HG02623 (cell line): ENCODE results near the gene MRPL18.
"Not testable (repeated sequence)": the region's sequence is repeated elsewhere in the genome, so short reads cannot be mapped to it uniquely, and the experiment has no call there.

Experiments used
- ATAC-seq: cut with Tn5 transposase; IDR thresholded peaks from one replicate; pipeline ENCODE4 v1.9.1; 2021; ENCODE audit warnings: moderate library complexity; ENCODE audit not compliant: unreplicated experiment

Gene MRPL18

DNA sequence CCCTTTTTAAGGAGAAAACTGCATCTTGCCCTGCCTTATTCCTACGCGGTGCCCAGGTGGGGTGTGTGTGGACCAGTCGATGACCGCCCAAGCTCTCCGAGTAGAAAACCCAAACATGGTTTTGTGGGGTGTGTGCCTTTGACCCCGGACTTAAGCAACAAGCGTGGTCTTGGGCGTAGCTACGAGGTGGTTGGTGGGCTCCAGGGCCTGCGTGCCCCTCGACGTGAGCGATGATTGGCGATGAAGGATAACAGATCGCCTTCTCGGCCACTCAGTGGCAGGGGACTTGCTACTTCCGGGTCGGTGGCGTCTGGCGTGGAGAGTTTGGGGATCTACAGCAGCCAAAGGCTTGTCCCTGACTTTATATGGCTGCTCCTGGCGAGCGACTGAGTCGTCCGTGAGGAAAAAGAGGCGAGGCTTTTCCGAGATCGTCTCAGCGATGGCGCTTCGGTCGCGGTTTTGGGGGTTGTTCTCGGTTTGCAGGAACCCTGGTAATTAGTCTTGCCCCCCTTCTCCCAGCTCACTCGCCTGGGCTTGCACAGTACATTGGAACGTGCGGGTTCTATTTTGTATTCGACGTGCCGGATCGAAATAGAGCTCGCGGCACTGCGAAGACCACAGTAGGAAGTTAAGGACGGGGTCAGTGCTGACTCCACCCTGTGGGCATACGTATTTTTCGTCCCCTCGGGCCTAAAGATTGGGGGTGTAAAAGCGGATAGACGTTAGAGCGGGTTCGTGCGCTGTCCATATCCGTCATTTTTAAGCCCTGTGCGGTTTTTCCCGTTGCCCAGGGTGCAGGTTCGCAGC, at the start of gene MRPL18:
MRPL18 (plus strand) TSS at position 319 of the 807 bp plus-strand sequence; CDS start at position 440, 121 bp downstream.
- peak; percentile 82 for ATAC-seq

DNA sequence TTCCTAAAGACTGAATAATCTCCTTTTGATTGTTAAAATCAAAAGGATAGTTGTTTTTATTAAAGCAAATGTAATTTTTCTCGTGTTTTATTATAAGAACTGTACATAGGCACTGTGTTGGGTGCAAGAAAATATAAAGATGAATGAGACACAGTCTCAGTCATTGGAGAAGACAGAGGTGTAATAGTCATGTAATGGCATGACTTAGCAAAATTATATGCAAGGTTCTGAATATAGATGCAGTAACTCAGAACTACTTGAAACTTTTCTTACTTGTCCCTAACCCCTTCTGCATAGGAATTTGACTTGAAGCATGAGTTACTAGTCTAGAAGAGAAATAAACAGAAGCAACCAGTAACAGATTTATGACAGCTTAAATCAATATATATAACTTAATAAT, 48.1 kb upstream of the MRPL18 start:
- ATAC-seq = no peak

GRCh38 chr6:159745081-159745480, 45.2 kb upstream of the MRPL18 start:
- no peak for ATAC-seq

- no peak for ATAC-seq
Observed at GRCh38 chr6:159746759-159747158, 43.5 kb upstream of the MRPL18 start.

DNA sequence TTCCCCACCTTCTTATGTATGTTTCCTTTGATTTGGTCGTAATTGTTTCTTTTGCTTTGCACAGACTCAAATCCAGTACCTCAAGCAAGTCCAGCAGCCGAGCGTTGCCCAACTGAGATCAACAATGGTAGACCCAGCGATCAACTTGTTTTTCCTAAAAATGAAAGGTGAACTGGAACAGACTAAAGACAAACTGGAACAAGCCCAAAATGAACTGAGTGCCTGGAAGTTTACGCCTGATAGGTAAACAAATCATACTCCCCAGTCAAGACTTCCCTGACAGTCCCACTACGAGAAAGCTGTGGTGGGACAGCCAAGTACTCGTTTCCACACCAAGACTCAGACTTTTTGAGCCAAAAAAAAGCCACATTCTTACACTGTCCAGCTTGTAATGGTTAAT, 42.1 kb upstream of the MRPL18 start:
- ATAC-seq = not testable (repeated sequence)

- no peak for ATAC-seq
Observed at GRCh38 chr6:159751448-159751847, 38.8 kb upstream of the MRPL18 start.

DNA sequence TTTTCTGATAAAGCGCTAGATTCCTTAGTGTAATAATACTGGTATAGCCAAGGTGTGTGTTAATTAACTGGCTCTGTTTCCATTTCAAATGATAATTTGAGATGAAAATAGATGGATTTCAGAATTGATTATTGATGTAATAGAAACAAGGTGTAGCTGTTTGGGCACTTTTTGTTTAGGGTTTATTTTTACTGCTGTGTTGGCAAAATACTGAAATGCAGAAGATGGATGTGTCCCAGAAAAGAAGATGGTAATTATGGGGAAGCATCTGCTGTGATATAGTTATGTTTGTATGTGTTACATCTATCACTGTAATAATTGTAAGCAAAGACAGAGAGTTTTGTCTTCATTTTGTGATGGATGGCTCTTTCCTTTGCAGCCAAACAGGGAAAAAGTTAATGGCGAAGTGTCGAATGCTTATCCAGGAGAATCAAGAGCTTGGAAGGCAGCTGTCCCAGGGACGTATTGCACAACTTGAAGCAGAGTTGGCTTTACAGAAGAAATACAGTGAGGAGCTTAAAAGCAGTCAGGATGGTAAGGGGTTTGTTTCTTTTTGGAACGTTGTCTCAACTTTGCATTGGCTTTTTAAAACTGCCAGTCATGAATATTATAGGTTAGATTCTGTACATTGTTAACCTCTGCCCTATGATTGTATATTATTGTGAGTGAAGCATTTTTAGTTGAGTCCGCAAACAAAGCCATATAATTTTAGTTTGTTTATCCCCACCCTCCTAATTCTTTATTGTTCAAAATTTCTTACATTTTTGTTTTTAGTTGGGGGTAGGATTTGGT, 37.0 kb upstream of the MRPL18 start:
- no peak for ATAC-seq

GRCh38 chr6:159754401-159754800, 35.9 kb upstream of the MRPL18 start:
- ATAC-seq = no peak

DNA sequence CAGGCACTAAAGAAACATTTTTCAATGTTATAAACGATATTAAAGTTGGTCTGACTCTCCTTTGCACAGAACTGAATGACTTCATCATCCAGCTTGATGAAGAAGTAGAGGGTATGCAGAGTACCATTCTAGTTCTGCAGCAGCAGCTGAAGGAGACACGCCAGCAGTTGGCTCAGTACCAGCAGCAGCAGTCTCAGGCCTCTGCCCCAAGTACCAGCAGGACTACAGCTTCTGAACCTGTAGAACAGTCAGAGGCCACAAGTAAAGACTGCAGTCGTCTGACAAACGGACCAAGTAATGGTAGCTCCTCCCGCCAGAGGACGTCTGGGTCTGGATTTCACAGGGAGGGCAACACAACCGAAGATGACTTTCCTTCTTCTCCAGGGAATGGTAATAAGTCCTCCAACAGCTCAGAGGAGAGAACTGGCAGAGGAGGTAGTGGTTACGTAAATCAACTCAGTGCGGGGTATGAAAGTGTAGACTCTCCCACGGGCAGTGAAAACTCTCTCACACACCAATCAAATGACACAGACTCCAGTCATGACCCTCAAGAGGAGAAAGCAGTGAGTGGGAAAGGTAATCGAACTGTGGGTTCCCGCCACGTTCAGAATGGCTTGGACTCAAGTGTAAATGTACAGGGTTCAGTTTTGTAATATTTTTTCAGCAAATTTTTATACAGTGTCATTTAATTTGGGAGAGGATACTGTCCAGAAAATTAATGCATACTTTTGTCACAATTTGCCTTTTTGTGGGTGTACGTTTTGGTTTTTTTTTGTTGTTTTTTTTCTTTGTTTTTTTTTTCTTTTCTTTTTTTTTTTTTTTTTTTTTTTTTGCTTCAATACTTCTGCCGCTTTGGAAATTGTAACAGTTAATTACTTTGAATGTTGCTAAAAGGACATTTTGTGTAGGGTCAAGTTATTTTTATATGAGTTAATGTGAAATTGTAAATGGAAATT, 35.0 kb upstream of the MRPL18 start:
- no peak for ATAC-seq

DNA sequence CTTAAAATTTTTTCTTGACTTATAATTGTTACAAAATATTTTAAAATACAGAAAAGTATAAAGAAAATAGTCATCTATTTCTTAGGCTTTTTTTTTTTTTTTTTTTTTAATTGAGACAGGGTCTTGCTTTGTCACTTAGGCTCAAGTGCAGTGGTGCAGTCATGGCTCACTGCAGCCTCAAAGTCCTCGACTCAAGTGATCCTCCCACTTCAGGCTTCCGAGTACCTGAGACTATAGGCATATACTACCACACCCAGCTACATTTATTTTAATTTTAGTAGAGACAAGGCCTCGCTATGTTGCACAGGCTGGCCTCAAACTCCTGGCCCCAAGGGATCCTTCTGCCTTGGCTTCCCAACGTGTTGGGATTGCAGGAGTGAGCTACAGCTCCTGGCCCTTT, 33.8 kb upstream of the MRPL18 start:
- no peak for ATAC-seq

DNA sequence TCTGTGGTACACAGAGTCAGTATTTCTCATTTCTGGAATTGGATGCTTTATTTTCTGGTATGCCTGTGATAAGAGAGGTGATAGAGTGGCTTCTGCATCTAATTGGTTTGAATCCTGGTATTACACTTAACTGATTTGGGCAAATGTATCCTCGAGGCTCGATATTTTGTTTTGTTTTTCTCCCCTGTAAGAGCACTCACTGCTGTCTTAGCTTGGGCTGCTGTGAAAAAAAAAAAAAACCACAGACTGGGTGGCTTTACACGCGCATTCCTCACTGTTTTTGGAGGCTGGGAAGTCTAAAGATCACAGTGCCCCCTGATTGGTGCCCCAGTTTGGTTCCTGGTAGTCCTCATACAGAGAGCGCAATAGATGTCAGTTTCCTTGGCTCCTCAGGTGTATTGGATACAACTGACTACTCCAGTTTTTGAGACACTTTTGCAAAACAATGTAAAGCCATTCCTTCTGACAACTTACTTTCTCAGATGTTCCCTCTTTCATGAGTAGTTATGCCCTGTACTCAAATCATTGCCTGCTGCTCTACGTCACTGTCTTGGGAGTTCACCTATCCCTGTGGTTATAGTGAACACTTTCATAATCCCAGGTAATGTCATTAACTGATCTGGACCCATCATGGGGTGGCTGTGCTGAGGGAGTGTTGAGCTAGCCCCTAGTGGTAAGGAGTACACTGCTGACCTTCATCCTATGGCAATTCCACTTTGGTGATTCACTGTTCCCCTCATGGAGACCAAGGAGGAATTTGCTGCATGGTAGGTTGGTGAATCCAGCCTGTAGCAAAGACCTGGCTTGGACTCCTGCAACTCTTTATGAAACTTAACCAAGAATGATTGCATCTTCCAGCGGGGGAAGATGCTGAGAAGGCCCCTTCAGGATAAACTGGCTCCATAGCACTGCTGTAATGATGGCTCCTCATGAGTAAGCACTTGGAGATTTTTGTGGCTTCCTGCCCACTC, 32.0 kb upstream of the MRPL18 start:
- ATAC-seq = no peak

DNA sequence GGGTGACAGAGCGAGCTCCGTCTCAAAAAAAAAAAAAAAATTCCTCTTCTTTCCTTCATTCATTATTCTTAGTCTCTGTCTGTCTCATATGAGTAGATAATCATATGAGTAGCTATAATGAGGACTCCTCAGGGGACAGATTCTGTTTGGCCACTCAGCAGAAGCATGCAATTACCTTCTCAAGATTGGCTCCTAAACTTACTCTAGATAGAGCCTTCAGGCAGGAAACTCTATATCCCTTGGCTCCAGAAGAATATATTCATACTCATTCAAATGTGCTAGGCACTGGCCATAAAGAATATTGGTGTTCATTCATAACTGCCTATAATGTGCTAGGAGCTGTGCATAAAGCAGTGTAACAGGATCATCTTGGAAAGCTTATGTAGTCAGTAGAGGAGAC, 30.6 kb upstream of the MRPL18 start:
- ATAC-seq = no peak

DNA sequence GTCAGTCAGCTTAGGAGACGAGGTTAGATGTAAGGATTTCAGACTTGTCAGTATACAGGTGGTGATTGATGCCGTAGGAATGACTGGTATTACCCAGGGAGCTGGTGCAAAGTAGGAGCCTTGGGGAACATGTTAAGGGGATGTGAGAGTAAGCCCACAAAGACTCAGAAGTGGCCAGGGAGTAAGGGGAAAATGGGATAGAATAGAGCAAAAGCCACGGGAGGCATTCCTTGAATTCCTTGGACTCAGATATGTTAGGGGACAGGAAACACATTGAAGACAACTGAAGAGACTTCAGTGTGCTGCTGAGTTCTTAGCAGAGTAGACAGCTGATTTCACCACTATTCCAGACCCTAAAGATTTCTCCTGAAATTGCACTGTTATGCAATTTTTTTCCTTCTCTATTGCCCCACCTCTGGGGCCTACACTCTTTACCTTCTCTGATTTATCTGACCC, 29.6 kb upstream of the MRPL18 start:
- no peak for ATAC-seq

DNA sequence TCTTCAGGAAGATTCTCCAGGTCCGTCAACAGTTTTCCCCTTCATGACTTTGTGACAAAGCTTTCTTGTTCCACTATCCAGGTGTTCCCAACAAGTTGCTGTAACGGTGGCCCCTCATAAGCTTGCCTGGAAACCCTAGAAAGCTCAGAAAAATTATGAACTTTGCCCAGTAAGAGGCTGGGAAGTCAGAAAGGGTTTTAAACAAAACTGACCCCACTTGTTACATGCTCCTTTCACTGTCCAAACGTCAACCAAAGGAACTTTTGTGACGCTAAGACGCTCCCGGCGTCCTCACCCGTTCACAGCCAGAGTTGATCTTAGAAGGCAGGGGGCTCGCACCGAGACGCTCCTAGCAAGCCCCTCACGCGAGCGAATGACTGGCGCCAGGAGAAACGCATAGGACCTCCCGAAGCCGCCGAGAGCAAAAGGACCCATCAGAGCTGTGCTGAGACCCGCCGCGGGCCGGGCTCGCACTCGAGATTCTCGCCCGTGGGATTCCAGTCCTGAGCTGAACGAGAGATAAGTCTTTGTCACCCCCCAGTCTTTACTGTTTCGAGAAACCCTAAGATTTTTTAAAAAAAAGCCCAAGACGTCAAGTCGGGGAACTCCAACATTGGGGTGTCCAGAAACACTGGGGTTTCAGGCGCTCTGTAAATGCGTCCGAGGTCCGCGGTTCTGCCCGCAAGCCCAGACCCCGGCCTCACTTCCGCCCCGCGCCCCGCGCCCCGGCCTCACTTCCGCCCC, 29.0 kb upstream of the MRPL18 start:
- no peak for ATAC-seq

DNA sequence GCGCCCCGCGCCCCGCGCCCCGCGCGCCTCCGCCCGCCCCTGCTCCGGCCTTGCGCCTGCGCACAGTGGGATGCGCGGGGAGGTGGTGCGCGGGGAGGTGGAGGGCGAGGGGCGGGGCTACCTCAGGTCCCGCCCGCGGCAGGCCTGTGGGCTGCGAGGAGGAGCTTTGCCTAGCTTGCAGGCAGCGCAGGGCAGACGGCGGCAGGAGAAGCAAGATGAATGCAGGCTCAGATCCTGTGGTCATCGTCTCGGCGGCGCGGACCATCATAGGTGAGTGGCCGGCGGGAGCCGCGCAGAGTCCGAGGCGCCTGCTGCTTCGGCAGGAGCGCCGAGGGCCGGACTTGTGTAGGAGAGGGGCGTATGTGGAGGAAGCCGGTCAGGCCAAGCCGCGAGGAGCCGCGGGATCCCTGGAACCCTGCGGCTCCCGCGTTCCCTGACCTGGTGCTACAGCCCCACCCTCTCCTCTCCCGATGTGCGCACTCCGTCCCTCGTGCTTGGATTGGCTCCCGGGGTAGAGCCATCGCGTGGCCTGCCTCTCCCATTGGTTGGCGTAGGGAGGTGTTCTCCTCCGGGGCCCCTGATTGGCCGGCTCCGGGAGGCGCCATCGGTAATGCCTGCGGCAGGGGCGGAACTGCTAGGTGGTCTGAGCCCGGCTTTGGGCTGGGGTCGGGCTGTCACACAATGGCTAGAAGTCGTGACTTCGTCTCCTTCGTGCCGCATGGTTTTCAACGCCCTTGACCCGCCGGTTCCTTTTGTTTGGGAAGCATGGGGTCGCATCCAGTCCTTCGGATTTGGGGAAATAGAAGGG, 28.2 kb upstream of the MRPL18 start, which contains the start of gene ACAT2:
ACAT2 (plus strand) TSS at position 173 of the 808 bp plus-strand sequence; CDS start at position 216, 43 bp downstream.
- peak; percentile 98 for ATAC-seq

DNA sequence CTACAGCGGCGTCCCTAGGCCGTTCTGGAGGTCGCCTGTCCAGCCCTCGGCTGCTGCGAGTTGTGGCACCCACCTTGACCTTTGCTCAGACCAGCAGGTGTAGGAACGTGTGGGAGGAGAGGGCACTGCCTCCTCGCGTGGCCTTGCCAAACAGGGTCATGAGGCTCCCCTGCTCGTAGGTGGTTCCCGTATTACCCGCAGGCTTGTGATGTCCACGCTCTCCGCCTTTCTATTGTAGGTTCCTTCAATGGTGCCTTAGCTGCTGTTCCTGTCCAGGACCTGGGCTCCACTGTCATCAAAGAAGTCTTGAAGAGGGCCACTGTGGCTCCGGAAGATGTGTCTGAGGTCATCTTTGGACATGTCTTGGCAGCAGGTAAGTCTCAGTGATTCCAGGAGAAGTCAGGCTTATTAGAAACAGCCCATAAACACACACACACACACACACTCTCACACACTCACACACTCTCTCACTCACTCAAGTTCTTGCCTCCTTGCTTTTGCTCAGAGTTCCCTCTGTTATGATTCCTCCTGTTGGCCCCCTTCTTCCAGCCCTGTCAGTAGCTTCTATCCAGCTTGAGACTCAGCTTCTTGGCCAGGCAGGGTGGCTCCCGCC, 27.5 kb upstream of the MRPL18 start:
- ATAC-seq = no peak

- no peak for ATAC-seq
Observed at GRCh38 chr6:159766906-159767305, 23.4 kb upstream of the MRPL18 start.

DNA sequence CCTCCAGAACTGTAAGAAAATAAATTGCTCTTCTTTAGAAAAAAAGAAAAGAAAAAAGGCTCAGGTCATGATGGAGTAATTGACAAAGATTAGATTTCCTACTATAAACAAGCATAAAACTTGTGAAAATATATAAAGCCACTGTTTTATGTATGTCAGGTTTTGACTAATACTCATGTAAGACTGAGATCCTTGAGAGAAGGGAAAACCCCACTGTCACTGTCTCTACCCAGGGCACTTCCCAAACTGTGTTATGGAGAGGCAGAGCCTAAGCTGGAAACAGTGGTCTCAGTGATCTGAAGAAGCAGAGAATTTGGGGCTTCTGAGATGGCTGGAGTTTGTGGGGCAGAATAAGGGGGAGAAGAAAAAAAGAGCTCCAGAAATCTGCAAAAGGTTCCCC, 20.8 kb upstream of the MRPL18 start:
- no peak for ATAC-seq
